GM21526 (cell line): ENCODE data around the gene BLMH.
"Not testable (repeated sequence)": the region's sequence is repeated elsewhere in the genome, so short reads cannot be mapped to it uniquely, and the experiment has no call there.

Experiments
- ATAC-seq: cut with Tn5 transposase; IDR thresholded peaks from one replicate; pipeline ENCODE4 v1.9.1; 2021; ENCODE audit warnings: moderate library complexity; ENCODE audit not compliant: unreplicated experiment, low FRiP score

Gene BLMH

DNA sequence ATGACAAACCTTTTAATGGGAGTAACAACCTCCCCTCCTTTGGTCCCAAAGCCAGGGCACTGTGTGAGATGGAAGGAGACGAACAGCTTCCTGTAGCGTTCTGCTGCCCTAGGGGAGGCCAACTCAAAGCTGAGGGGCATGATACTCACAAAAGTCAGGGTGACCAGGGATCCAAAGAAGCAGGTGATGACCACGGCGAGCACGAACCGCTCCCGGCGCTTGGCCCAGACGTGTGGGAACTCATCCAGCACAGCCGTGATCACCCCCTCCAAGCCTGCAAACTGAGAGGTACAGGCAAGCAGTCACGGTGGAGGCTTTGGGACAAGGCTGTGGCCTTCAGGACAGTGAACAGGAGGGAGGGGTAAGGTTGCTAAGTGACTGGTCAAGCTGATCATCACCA is 81.4 kb downstream of the BLMH start:
- ATAC-seq, result no peak

- no peak for ATAC-seq
Measured at GRCh38 chr17:30209930-30210329, 81.8 kb downstream of the BLMH start.

GRCh38 chr17:30208214-30208613 is 83.5 kb downstream of the BLMH start:
- ATAC-seq, result no peak

DNA sequence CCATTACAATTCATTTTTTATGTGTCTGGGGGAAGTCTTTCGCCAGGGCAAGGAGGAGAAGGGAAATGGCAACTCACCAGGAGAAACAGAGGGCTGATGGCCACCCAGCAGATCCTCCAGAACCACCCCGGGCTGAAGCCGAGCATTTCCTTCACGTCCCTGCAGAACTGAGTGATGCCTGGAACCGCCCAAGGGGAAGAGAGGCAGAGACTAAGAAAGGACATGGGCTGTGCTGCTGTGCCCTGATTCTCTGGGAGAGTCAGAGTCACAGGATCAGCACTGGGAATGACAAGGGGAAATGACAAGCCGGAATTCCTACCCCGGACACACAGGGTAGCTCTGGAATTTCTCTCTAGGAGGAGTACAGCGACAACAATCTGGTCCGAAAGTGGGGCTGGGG is 84.1 kb downstream of the BLMH start:
- ATAC-seq, result no peak

GRCh38 chr17:30203471-30203981 is 88.2 kb downstream of the BLMH start:
- no peak for ATAC-seq

GRCh38 chr17:30200656-30201055 is 91.1 kb downstream of the BLMH start:
- not testable (repeated sequence) for ATAC-seq

GRCh38 chr17:30200106-30200505 is 91.6 kb downstream of the BLMH start:
- no peak for ATAC-seq

DNA sequence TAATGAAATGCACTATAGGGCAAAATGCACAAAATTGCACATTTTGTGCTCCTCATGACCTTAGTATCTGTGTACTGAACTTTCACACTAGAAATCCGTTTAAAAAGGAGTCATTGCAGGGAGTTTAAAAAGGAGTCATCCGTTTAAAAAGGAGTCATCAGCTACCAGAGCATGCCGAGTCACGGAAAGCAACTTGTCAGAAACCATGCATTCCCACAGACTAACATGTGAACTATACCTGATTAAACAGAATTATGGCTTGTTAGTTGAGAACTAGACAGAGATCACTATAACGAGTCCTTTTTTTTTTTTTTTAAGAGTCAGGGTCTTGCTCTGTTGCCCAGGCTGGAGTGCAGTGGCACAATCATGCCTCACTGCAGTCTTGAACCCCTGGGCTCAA is 92.1 kb downstream of the BLMH start:
- no peak for ATAC-seq
